KMS-11 (cell line): ENCODE results near the gene SLC30A2.

Source experiments
- H2AFZ ChIP-seq: fragments of 200-600 bp; sonication (generic); 2 replicates; pipeline ENCODE4 v1.6.1; 2016; ENCODE audit warnings: antibody characterized with exemption, mixed run types, low read depth
- H3K27ac ChIP-seq: fragments of 200-600 bp; sonication (generic); 2 replicates; pipeline ENCODE4 v1.6.1; 2016; ENCODE audit warnings: mild to moderate bottlenecking, mixed run types
- H3K27me3 ChIP-seq: fragments of 200-600 bp; sonication (generic); 2 replicates; pipeline ENCODE4 v1.6.1; 2017; ENCODE audit warnings: mild to moderate bottlenecking, low read depth, mixed run types, moderate library complexity; ENCODE audit not compliant: insufficient read depth
- H3K36me3 ChIP-seq: fragments of 200-600 bp; sonication (generic); 2 replicates; pipeline ENCODE4 v1.6.1; 2017; ENCODE audit warnings: mild to moderate bottlenecking, mixed run types; ENCODE audit not compliant: insufficient read depth
- H3K4me1 ChIP-seq: fragments of 200-600 bp; sonication (generic); 2 replicates; pipeline ENCODE4 v1.6.1; 2016; ENCODE audit warnings: mild to moderate bottlenecking, low read depth, mixed run types; ENCODE audit not compliant: poor library complexity, severe bottlenecking
- H3K4me2 ChIP-seq: fragments of 200-600 bp; sonication (generic); 2 replicates; pipeline ENCODE4 v1.7.0; 2016; ENCODE audit warnings: mild to moderate bottlenecking, mixed run types
- H3K4me3 ChIP-seq: fragments of 200-600 bp; sonication (generic); IDR thresholded peaks from 2 replicates; pipeline ENCODE4 v1.6.1; 2017; ENCODE audit warnings: low read depth, low read length, mixed read lengths; ENCODE audit not compliant: insufficient read depth
- H3K79me2 ChIP-seq: fragments of 200-600 bp; sonication (generic); 2 replicates; pipeline ENCODE4 v1.6.1; 2016; ENCODE audit warnings: low read depth, mixed run types; ENCODE audit not compliant: insufficient read depth
- H3K9ac ChIP-seq: fragments of 200-600 bp; sonication (generic); 2 replicates; pipeline ENCODE4 v1.6.1; 2016; ENCODE audit warnings: mild to moderate bottlenecking, mixed run types
- H4K20me1 ChIP-seq: fragments of 200-600 bp; sonication (generic); 2 replicates; pipeline ENCODE4 v1.6.1; 2016; ENCODE audit warnings: mild to moderate bottlenecking, mixed run types; ENCODE audit not compliant: insufficient read depth
- TF ChIP-seq, protein P1 (sequence below): fragments of 200-600 bp; sonication (generic); conservative IDR thresholded peaks from 2 replicates; pipeline ENCODE4 v1.6.1; 2017; ENCODE audit warnings: low read depth, mild to moderate bottlenecking, antibody characterized with exemption, low read length, moderate library complexity, mixed read lengths

The SLC30A2 gene

DNA sequence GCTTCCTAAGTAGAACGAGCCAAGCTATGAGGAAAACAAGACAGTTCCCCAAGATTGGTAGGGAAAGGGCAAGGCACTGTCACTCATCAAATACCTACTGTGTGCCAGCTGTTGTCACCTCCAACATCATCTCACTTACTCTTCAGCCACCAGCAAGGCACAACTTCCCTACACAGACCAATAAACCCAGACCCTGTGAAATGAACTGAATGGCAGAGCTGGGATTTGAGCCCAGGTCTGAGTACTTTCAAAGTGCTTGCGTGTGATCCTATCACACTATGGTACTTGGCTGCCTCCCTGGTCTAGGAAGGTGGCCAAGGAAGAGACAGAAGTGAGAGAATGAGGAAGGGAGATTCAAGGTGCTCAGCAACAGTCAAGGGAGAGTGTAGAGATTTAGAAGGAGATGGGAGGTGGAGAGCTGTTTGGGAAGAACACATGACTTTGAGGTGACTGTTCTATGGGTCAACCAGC lies 38.2 kb upstream of the SLC30A2 start:
- TF ChIP-seq, protein P1, sequence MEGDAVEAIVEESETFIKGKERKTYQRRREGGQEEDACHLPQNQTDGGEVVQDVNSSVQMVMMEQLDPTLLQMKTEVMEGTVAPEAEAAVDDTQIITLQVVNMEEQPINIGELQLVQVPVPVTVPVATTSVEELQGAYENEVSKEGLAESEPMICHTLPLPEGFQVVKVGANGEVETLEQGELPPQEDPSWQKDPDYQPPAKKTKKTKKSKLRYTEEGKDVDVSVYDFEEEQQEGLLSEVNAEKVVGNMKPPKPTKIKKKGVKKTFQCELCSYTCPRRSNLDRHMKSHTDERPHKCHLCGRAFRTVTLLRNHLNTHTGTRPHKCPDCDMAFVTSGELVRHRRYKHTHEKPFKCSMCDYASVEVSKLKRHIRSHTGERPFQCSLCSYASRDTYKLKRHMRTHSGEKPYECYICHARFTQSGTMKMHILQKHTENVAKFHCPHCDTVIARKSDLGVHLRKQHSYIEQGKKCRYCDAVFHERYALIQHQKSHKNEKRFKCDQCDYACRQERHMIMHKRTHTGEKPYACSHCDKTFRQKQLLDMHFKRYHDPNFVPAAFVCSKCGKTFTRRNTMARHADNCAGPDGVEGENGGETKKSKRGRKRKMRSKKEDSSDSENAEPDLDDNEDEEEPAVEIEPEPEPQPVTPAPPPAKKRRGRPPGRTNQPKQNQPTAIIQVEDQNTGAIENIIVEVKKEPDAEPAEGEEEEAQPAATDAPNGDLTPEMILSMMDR, result no peak
- no peak overlapping the region for H3K27ac ChIP-seq
- H3K9ac ChIP-seq, result no peak overlapping the region
- H3K4me3 ChIP-seq, result no peak overlapping the region
- H3K27me3 ChIP-seq, result no peaks in the 10 kb centered on the region
- no peaks in the 10 kb centered on the region for H3K36me3 ChIP-seq
- no peaks in the 10 kb centered on the region for H4K20me1 ChIP-seq
- no peak overlapping the region for H2AFZ ChIP-seq
- no peaks in the 10 kb centered on the region for H3K79me2 ChIP-seq
- no peak overlapping the region for H3K4me2 ChIP-seq
- no peaks in the 10 kb centered on the region for H3K4me1 ChIP-seq

DNA sequence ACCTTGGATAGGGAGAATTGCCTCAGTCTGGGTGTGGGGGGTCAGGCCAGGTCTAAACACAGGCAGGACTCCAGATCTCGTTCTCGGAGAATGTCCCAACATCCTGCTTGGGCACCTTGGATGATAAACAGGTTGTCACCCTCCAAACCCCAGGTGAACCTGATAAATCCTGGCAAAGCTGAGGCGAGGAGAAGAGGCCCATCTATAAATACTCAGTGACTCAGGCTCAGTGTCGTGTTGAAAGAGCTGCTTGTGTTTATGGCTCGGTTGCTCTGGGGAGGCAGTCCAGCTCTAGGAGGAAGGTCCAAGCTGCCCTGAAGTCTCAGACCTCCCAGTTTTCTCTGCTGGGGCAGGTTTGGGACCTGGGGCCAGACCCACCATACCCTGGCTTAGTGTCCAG lies 37.3 kb upstream of the SLC30A2 start:
- H3K4me1 ChIP-seq, result no peaks in the 10 kb centered on the region
- no peaks in the 10 kb centered on the region for H3K27me3 ChIP-seq
- H4K20me1 ChIP-seq, result no peaks in the 10 kb centered on the region
- H3K27ac ChIP-seq, result no peak overlapping the region
- H3K79me2 ChIP-seq, result no peaks in the 10 kb centered on the region
- TF ChIP-seq, protein P1, result no peak
- no peak overlapping the region for H3K4me3 ChIP-seq
- H3K4me2 ChIP-seq, result no peak overlapping the region
- H3K9ac ChIP-seq, result no peak overlapping the region
- H2AFZ ChIP-seq, result no peak overlapping the region
- H3K36me3 ChIP-seq, result no peaks in the 10 kb centered on the region

DNA sequence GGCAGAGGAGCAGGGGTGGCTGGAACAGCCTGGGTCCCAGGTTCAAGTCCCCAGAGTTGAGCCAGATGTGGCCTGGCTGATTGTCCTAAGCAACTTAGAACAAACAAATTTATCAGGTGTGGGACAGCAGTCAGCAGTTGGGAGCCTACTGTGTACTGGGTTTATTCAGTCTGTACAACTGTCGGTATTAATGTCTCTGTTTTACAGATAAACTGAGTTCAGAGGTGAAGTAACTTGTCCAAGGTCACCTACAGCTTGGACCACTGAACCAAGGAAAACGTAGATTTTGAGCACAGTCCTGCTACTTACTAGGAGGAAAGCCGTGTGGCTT lies 36.1 kb upstream of the SLC30A2 start:
- H3K79me2 ChIP-seq, result no peaks in the 10 kb centered on the region
- H3K27me3 ChIP-seq, result no peaks in the 10 kb centered on the region
- TF ChIP-seq, protein P1, result no peak
- H3K9ac ChIP-seq, result no peak overlapping the region
- H3K36me3 ChIP-seq, result no peaks in the 10 kb centered on the region
- H3K4me2 ChIP-seq, result no peak overlapping the region
- H3K4me1 ChIP-seq, result no peaks in the 10 kb centered on the region
- no peaks in the 10 kb centered on the region for H4K20me1 ChIP-seq
- no peak overlapping the region for H3K27ac ChIP-seq
- no peak overlapping the region for H3K4me3 ChIP-seq
- no peak overlapping the region for H2AFZ ChIP-seq

DNA sequence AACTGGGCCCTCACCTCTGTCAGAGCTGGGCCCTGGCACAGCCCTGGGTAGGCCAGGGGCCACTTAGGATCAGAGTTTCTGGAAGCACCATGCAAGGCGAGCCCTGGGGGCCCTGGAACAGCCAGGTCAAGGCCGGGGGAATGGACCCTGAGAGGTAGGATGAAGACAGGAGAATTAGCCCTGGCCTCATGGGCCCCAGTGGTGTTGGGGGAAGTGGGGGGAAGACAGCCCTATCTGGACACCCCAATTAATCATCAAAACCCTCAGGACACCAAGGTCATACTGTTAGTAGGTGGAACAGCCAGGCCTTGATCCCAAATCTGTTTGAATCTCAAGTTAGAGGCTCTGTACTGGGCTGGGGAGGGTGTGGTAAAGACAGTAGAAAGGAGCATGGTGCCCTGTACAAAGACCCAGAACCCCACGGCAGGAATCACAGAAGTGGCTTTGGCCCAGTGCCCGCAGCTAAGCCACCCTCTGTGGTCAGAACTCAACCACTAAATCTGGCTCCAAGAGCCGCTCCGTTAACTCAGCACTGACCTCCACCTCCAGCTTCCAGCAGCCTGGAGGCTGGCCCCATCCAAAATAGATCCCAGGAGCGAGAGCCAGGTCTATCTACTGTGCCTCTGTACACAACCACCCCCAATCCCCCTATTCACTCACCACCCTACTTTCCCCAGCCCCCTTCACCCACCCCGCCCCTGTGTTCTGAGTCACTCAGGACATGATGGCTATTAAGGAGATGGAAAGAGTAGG lies 35.5 kb upstream of the SLC30A2 start:
- TF ChIP-seq, protein P1, result no peak
- H2AFZ ChIP-seq, result no peak overlapping the region
- H3K36me3 ChIP-seq, result no peaks in the 10 kb centered on the region
- H3K27ac ChIP-seq, result no peak overlapping the region
- H3K4me1 ChIP-seq, result no peaks in the 10 kb centered on the region
- no peaks in the 10 kb centered on the region for H4K20me1 ChIP-seq
- H3K4me2 ChIP-seq, result no peak overlapping the region
- no peak overlapping the region for H3K4me3 ChIP-seq
- H3K79me2 ChIP-seq, result no peaks in the 10 kb centered on the region
- no peaks in the 10 kb centered on the region for H3K27me3 ChIP-seq
- H3K9ac ChIP-seq, result no peak overlapping the region
